GM21528 (cell line): ENCODE measurements around the gene PGM5.

Experiments used
- ATAC-seq: cut with Tn5 transposase; IDR thresholded peaks from one replicate; pipeline ENCODE4 v1.9.1; 2021; ENCODE audit warnings: mild to moderate bottlenecking, moderate library complexity; ENCODE audit not compliant: unreplicated experiment, low FRiP score

PGM5 gene

GRCh38 chr9:68574150-68574549 is 217.7 kb downstream of the PGM5 start:
- no peak for ATAC-seq

DNA sequence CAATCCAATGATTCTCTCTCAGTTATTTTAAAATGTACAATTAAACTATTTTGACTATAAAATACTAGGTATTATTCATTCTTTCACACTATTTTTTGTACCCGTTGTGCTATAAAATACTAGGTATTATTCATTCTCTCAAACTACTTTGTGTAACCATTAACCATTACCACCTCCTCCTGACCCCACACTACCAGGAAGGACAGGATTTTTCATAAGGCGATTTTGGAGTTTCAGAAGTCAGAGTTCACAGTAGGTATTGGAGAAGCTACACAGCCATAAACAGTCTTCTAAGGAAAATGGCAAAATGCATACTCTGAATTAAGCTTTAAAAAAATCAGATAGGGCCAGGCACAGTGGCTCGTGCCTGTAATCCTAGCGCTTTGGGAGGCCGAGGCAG is 219.4 kb downstream of the PGM5 start:
- no peak for ATAC-seq

GRCh38 chr9:68577774-68578591 is 221.6 kb downstream of the PGM5 start:
- peak; percentile 88 for ATAC-seq
